Prostate gland (tissue), 2 donors: ENCODE measurements around the gene ANKRD42. TPM values are rescaled to one million over a fixed set of nuclear protein-coding genes. Genes with fewer than 3 reads are reported as not detected.
A peak's percentile ranks its signal among the peaks of the same experiment; 100 is the strongest.

Source experiments
- DNase-seq: peaks from one replicate; pipeline ENCODE4 v3.0.0-alpha.2; 2019; ENCODE audit warnings: low spot score
- H3K27ac ChIP-seq, 2 donors: fragments of 200-600 bp; sonication (generic); 2 replicates each; pipeline ENCODE4 v1.5.1; 2017 to 2019
- H3K27me3 ChIP-seq: fragments of 200-600 bp; sonication (generic); replicated peaks from 2 replicates; pipeline ENCODE4 v1.5.1; 2019; ENCODE audit not compliant: insufficient read depth
- H3K36me3 ChIP-seq, 2 donors: fragments of 200-600 bp; sonication (generic); 1 replicate in 1 of 2; 2 replicates in 1 of 2; pipeline versions ENCODE4 v1.5.1 to v1.8.1; 2017 to 2019
- H3K4me1 ChIP-seq: fragments of 200-600 bp; sonication (generic); replicated peaks from 2 replicates; pipeline ENCODE4 v1.5.1; 2019
- H3K4me3 ChIP-seq, 2 donors: fragments of 200-600 bp; sonication (generic); 2 replicates each; pipeline ENCODE4 v1.5.1; 2017 to 2019
- H3K9me3 ChIP-seq: fragments of 200-600 bp; sonication (generic); 2 replicates; pipeline ENCODE4 v1.5.1; 2017
- POLR2A ChIP-seq: fragments of 450-650 bp; IDR thresholded peaks from one replicate; pipeline ENCODE4 v1.6.1; 2016; ENCODE audit warnings: antibody characterized with exemption, mild to moderate bottlenecking
- POLR2AphosphoS5 ChIP-seq: sonication (generic); formaldehyde crosslinking; IDR thresholded peaks from one replicate; pipeline ENCODE4 v1.6.1; 2017; ENCODE audit warnings: antibody characterized with exemption
- WGBS: methylation state at CpG from one replicate; pipeline ENCODE4 v1.1.5; 2018; 5-methylcytosine and 5-hydroxymethylcytosine counted together
- intact Hi-C: fragments of 100-400 bp; cut with DNase I; formaldehyde crosslinking; loops from one replicate; pipeline ENCODE4 v1.14.2; 2022
- total RNA-seq, 2 donors: library from RNA; depleted of rRNA; stranded (reverse); fragments of >200 nt; gene quantifications; one replicate each; pipeline ENCODE4 v1.1.0, GENCODE V29; 2016
- TF ChIP-seq, protein P1 (sequence below), 4 experiments: fragments of 200-600 bp in 2 of 4; fragments of 450-650 bp in 2 of 4; sonication (generic) in 2 of 4; IDR thresholded peaks; 1 replicate in 3 of 4; 2 replicates in 1 of 4; pipeline ENCODE4 v1.5.1; 2016 to 2019; ENCODE audit warnings: antibody characterized with exemption in 4 of 4, mild to moderate bottlenecking in 2 of 4, moderate library complexity in 2 of 4

The ANKRD42 gene
- total RNA-seq, 2 donors from 2014 or later = 11.6 to 24.5 TPM

DNA sequence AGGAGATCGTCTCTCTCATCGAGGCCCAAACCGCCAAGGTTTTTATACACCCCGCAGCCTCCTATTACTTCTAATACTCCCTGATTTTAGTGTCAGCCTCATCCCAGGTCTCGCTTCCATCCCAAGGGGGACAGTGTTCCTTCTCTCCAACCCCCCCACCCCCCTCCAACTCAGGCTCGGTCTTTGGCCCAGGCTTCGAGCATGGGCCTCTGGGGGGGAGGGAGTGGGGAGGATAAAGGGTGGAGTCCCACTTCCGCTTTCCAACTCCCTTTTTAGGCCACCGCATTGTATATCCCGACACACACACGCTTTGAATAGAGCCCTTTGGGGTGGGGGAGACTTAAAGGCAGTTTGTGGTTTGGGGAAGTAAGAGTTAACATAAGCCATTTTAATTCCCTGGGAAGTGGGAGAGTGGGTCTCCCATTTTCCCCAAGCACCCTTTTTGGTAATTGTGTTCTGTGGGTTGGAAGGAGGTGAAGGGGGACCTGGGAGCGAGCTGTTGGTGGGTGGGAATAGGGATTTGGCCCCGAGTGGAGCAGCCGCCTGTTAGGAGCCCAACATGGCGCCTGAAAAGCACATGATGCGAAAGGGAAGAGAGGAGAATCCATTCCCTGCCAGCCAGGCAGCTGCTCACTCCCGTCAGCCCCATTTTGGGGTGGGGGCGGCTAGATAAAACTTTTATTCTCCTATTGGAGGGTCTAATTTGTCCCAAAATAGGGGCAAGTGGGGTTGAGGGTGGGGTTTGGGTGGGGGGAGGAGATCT, 35.7 kb upstream of the ANKRD42 start:
- intact Hi-C loops = loop anchor here (2.0 to 5.0 kb wide), 3 partner anchors 35 to 87 kb away; partner anchors contain the start of genes ANKRD42 and RAB30
- DNase-seq = peak; percentile 59
- H3K9me3 ChIP-seq = no peaks in the 10 kb centered on the region
- peak overlapping the region; percentile 83 to 98 for H3K4me3 ChIP-seq
- no peak for TF ChIP-seq POLR2A
- TF ChIP-seq, protein P1, sequence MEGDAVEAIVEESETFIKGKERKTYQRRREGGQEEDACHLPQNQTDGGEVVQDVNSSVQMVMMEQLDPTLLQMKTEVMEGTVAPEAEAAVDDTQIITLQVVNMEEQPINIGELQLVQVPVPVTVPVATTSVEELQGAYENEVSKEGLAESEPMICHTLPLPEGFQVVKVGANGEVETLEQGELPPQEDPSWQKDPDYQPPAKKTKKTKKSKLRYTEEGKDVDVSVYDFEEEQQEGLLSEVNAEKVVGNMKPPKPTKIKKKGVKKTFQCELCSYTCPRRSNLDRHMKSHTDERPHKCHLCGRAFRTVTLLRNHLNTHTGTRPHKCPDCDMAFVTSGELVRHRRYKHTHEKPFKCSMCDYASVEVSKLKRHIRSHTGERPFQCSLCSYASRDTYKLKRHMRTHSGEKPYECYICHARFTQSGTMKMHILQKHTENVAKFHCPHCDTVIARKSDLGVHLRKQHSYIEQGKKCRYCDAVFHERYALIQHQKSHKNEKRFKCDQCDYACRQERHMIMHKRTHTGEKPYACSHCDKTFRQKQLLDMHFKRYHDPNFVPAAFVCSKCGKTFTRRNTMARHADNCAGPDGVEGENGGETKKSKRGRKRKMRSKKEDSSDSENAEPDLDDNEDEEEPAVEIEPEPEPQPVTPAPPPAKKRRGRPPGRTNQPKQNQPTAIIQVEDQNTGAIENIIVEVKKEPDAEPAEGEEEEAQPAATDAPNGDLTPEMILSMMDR (IDR thresholded peaks at IDR 0.05) = no peak
- TF ChIP-seq POLR2AphosphoS5 = peak; percentile 32
- H3K36me3 ChIP-seq = no peaks in the 10 kb centered on the region
- H3K4me1 ChIP-seq = no peaks in the 10 kb centered on the region
- H3K27ac ChIP-seq = peak overlapping the region; percentile 100
- under 1% methylated on average over 18 of the region's 18 CpGs for WGBS
- no peaks in the 10 kb centered on the region for H3K27me3 ChIP-seq

- no peaks in the 10 kb centered on the region for H3K36me3 ChIP-seq
- TF ChIP-seq, protein P1 (IDR thresholded peaks at IDR 0.05) = peak in 1 of 4 experiments; percentile 14
- no peak for TF ChIP-seq POLR2A
- H3K9me3 ChIP-seq = no peaks in the 10 kb centered on the region
- WGBS = 0% methylated on average over 5 of the region's 5 CpGs
- intact Hi-C loops = loop anchor here (5.0 kb wide), 1 partner anchor 34 kb away; the partner anchor contains the start of gene ANKRD42
- no peaks in the 10 kb centered on the region for H3K27me3 ChIP-seq
- H3K4me1 ChIP-seq = no peaks in the 10 kb centered on the region
- peak overlapping the region; percentile 100 for H3K27ac ChIP-seq
- no peak for DNase-seq
- H3K4me3 ChIP-seq = peak overlapping the region; percentile 83 to 98
Measured at GRCh38 chr11:83158357-83158786, 35.1 kb upstream of the ANKRD42 start.

DNA sequence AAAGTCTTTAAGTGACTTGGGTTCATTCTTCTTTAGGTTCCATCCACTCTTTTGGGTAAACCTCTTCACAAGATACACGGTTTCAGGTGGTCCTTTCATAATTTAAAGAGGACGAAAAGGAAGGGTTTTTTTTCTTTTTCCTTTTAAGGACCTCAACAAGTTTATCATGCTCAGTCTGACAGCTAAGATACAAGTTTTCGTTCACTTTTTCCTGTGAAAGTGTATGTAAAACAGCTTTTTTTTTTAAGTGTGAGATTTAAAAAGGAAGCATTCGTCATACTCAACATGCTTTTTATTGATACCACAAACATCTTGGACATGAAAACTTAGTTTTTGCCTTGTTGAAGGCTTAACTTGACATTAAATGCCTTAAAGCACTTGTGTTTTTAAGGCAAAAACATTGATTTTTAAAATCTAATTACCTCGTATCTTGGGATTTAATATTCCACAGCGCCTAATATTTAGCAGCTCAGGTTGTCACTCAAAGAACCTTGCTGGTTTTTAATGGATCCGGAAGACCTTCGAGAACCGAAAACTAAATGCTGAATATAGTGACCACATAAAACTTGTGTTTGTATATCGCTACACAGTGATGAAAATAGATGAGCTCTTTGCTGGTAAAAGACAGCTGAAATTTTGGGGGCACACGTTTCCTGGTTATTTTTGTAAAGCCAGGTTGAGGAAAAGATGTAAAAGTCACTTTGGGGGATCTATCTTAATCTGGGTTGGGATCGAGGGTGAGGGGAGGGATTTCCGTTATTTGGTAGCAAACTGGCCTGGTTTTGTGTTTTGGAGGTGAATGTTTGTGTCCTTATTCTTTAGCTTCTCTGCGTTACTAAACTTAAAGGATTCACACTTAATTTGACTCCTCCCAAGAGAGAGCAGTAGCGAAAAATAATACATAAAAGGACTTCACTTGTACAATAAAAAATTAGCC, 34.3 kb upstream of the ANKRD42 start:
- Histone ChIP-seq H3K27me3 (no peaks in the 10 kb centered on the region), H3K27ac (peak overlapping the region; percentile 100), H3K9me3 (no peaks in the 10 kb centered on the region), H3K4me1 (no peaks in the 10 kb centered on the region), H3K4me3 (peak overlapping the region; percentile 83 to 98), H3K36me3 (no peaks in the 10 kb centered on the region)
- TF ChIP-seq POLR2A (no peak), POLR2AphosphoS5 (no peak)
- TF ChIP-seq, protein P1 (IDR thresholded peaks at IDR 0.05) = no peak
- intact Hi-C loops = loop anchor here (5.0 kb wide), 1 partner anchor 33 kb away; the partner anchor contains the start of gene ANKRD42
- DNase-seq = no peak
- WGBS = 4% methylated on average over 15 of the region's 15 CpGs

GRCh38 chr11:83159902-83160865, 33.3 kb upstream of the ANKRD42 start:
- Histone ChIP-seq H3K4me3 (peak overlapping the region; percentile 83 to 98), H3K27me3 (no peaks in the 10 kb centered on the region), H3K9me3 (no peaks in the 10 kb centered on the region), H3K27ac (peak overlapping the region; percentile 100), H3K36me3 (no peaks in the 10 kb centered on the region), H3K4me1 (no peaks in the 10 kb centered on the region)
- peak; percentile 80 for DNase-seq
- 15% methylated on average over 6 of the region's 6 CpGs for WGBS
- intact Hi-C loops = loop anchor here (5.0 to 10.0 kb wide), 2 partner anchors 32 to 255 kb away; partner anchors contain the start of genes ANKRD42, DDIAS and PRCP
- TF ChIP-seq POLR2AphosphoS5 (peak; percentile 80), POLR2A (no peak)
